GM18499 (cell line): ENCODE data around the gene CCNDBP1.
A peak's percentile ranks its signal among the peaks of the same experiment; 100 is the strongest.
"Not testable (repeated sequence)": the region's sequence is repeated elsewhere in the genome, so short reads cannot be mapped to it uniquely, and the experiment has no call there.

Experiments
- ATAC-seq: cut with Tn5 transposase; IDR thresholded peaks from one replicate; pipeline ENCODE4 v1.9.1; 2021; ENCODE audit warnings: moderate number of reproducible peaks; ENCODE audit not compliant: insufficient read depth, unreplicated experiment

Gene CCNDBP1, protein sequence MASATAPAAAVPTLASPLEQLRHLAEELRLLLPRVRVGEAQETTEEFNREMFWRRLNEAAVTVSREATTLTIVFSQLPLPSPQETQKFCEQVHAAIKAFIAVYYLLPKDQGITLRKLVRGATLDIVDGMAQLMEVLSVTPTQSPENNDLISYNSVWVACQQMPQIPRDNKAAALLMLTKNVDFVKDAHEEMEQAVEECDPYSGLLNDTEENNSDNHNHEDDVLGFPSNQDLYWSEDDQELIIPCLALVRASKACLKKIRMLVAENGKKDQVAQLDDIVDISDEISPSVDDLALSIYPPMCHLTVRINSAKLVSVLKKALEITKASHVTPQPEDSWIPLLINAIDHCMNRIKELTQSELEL

DNA sequence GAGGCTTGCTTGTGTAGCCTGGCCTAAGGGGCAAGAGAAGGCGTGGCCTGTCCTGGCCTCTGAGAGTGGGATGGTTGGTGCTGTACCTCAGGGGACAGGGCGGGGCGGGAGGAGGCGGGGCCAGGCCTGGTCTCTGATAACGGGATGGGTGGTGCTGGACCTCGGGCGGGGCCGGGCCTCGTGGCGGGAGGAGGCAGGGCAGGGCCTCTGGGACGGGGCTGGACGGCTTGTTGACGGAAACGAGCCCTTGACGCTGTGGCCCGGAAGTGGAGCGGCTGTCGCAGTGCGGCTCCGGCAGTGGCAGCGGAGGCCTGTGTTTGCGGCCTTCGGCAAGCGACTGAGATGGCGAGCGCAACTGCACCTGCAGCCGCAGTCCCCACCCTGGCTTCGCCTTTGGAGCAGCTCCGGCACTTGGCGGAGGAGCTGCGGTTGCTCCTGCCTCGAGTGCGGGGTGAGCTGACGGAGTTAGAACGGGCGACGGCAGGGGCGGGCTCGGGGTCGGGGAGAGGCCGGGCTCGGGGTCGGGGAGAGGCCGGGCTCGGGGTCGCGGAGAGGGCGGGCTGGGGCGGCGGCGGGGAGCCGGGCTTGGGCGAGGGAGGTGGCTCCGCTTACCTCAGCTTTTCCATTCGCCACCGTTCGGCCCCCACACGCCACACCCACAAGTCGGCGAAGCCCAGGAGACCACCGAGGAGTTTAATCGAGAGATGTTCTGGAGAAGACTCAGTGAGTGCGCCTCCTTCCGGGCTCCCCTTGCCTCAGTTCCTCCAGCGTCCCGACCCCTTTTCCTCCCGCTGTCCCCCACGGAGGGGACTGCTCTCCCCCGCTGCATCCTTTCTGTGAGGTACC is at the start of gene CCNDBP1:
Gene CCNDBP1 (plus strand): TSS at position 247 of the 846 bp plus-strand sequence. CDS start 96 bp downstream, at position 343.
- peak; percentile 51 for ATAC-seq

DNA sequence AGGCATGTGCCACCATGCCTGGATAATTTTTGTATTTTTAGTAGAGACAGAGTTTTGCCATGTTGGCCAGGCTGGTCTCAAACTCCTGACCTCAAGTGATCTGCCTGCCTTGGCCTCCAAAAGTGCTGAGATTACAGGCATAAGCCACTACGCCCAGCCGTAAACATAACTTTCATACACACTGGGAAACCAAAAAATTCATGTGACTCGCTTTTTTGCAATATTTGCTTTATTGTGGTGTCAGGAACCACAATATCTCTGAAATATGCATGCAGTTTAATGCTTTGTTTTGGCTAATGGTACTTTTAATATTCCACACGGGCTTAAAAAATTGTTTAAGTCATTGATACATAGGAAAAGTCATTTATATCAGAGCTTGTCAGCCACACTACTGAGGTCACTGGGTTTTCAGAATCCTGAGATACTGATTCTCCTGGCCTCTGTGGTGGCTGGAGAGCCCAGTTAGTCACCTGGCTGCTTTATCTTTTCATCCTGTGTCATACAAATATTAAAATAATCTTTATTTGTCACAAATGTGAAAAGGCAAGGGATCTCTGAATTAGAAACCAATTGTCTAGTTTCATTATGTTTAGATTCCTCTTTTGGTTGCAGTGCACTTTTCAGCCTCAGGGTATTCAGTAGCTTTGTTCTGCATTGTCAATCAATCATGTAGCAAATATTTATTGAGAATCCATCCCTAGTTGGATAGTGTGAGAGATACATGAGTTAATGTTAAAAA is 41.8 kb upstream of the CCNDBP1 start:
- no peak for ATAC-seq

DNA sequence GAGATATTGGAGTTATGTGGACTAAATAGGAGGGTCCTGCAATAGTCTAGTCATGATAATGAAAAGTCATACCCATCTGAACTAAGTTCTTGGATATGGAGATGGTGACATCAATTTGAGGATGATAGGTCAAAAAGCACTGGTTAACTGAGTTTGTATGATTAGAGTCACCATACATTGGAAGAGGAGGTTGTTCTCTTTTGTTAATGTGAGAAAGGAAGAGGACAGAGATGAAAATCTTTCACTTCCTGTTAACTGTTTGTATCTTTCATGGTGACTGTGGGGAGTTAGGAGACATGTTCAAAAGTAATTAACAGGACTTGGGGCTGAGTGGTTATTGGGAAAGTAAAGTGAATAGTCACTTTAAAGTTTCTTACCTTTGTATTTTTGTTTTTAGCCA is 40.7 kb upstream of the CCNDBP1 start:
- no peak for ATAC-seq

DNA sequence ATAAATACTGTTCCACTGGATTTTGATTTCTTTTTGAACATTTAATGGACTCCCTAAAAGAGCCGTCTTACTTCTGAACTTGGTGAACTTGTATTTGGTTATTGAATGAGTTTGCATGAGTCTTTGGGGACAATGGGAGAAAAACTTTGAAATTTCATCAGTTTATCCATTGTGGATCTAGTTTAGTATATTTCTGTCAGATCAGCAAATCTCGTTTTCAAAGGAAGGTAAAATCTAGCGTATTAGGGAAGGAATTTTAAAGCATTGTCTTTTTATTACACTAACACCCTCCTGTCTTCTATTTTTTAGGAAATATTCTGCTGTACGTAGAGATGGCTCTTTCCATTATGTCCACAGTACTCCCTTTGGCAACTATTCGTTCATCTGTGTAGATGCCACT is 39.0 kb upstream of the CCNDBP1 start:
- no peak for ATAC-seq

DNA sequence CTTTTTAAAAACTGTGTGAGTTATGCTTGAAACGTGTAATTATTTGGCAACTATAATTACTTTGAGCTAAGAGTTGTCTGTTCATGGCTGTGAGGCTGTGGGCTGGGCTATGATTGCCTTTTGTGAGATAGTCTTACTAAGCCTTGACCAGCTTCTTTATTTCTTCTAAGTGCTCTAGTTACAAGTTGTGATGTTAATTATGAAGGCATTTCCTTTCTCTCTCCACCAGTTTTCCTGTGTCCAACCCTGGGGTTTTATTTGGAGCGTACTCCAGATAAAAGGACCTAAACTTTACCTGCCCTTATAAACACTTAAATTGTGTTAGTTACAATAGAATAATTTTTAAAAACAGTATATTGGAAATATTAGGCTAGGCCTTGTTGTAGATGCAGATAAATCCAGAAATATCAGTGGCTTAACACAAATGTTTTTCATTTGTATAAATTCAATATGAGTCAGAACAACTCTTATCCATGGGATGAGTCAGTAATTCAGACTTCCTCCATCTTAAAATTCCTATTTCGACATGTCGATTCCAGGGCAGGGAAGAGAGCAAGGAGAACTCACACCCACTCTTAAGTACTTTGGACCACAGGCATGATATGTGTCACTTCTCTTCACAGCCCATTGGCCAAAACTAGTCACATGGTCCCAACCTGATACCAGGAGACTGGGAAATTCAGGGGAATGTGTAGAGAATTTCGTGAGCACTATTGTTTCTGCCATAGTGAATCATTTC is 34.8 kb upstream of the CCNDBP1 start:
- ATAC-seq = no peak

DNA sequence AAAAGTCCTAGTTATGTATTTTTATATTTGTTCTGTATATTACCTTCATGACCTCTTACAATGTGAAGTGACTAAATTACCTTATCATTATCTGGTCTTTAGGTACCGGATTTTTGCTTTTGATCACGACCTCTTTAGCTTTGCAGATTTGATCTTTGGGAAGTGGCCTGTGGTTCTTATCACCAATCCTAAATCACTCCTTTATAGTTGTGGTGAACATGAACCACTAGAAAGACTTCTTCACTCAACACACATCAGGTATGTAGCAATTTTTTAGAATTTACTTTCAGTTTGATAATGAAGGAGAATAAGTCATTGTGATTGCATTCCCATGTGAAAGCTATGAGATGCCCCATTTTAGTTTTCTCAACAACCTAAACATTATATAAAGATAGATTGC is 33.5 kb upstream of the CCNDBP1 start:
- ATAC-seq = no peak

DNA sequence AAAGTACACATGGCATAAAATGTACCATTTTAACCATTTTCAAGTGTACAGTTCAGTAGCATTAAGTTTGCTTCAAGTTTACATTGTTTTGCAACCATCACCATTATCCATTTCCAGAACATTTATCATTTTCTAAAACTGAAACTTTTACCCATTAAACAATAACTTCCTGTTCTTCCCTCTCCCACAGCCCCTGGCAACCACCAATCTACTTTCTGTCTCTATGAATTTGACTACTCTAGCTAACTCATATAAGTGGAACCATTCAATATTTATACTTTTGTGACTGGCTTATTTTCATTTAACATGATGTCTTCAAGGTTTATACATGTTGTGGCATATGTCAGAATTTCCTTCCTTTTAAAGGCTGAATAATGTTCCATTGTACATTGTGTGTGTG is 31.9 kb upstream of the CCNDBP1 start:
- ATAC-seq = no peak

DNA sequence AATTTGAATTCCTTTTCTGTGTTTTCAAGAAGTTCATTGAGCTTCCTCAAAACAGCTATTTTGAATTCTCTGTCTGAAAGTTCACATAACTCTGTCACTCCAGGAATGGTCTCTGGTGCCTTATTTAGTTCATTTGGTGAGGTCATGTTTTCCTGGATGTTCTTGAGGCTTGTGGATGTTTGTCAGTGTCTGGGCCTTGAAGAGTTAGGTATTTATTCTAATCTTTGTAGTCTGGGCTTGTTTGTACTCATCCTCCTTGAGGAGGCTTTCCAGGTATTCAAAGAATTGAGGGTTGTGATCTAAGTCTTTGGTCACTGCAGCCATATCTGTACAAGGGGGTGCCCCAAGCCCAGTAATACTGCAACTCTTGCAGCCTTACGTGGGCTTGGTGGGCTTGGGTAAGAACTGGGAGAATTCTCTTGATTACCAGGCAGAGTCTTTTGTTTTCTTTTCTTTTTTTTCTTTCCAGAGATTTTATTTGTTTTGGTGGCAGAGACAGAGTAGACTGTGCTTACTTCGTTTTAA is 19.3 kb upstream of the CCNDBP1 start:
- no peak for ATAC-seq

DNA sequence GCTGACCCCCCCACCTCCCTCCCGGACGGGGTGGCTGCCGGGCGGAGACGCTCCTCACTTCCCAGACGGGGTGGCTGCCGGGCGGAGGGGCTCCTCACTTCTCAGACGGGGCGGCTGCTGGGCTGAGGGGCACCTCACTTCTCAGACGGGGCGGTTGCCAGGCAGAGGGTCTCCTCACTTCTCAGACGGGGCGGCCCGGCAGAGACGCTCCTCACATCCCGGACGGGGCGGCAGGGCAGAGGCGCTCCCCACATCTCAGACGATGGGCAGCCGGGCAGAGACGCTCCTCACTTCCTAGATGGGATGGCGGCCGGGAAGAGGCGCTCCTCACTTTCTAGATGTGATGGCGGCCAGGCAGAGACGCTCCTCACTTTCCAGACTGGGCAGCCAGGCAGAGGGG is 17.9 kb upstream of the CCNDBP1 start:
- not testable (repeated sequence) for ATAC-seq

DNA sequence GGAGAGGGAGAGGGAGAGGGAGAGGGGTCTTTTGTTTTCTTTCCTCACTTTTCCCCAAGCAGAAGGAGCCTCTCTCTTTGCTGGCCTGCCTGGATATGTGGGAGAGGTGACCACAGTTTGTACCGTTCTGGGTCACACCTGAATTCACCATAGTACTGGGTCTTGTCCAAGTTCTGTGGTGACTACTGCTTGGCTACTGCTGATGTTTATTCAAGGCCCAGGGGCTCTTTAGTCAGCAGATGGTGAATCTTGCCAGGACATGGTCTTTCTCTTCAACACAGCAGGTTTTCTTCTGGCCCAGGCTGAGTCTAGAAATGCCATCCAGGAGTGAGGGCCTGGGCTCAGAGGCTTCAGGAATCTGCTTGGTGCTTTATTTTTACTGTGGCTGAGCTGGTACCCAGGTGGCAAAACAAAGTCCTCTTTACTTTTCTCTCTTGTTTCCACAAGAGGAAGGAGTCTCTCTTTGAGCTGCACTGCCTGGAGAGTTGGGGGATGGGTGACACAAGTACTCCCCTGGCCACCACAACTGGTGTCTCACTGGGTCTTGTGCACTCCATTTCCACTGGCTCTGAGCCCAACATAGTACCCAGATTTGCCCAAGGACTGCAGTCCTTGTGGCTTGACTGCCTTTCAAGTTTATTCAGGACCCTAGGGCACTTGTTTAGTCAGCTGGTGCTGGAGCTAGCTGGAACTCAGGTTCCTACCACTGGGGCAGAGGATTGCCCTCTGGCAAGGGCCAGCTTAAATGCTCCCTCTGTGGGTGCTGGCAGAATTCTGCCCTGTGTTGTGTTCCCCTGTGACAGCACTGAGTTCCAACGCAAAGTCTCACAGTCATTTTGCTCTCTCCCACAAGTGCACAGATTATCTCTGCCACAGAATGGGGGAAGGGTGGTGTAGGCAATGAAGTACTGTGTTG is 16.8 kb upstream of the CCNDBP1 start:
- ATAC-seq = no peak

DNA sequence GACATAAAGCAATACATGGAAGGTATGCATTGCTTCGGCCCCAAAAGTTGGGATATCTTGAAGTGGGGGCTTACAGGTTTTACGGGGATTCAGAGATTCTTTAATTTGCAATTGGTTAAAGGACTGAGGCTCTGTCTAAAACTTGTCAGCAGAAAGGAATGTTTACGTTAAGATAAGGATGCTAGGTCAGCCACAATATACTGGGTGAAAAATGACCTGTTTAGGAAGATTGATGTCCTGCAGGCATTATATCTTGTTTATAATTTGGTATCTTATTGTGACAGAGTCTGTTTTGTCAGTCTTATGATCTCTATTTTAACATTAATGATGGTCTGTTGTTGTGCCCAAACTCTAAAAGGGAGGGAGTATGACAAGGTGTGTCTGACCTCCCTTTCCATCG is 15.3 kb upstream of the CCNDBP1 start:
- ATAC-seq = no peak

DNA sequence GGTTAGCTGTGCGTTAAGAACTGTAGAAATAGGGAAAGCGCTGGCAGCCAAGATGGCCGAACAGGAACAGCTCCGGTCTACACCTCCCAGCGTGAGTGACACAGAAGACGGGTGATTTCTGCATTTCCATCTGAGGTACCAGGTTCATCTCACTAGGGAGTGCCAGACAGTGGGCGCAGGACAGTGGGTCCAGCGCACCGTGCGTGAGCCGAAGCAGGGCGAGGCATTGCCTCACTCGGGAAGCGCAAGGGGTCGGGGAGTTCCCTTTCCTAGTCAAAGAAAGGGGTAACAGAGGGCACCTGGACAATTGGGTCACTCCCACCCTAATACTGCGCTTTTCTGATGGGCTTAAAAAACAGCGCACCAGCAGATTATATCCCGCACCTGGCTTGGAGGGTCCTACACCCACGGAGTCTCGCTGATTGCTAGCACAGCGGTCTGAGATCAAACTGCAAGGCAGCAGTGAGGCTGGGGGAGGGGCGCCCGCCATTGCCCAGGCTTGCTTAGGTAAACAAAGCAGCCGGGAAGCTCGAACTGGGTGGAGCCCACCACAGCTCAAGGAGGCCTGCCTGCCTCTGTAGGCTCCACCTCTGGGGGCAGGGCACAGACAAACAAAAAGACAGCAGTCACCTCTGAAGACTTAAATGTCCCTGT is 9.4 kb upstream of the CCNDBP1 start:
- ATAC-seq = not testable (repeated sequence)

DNA sequence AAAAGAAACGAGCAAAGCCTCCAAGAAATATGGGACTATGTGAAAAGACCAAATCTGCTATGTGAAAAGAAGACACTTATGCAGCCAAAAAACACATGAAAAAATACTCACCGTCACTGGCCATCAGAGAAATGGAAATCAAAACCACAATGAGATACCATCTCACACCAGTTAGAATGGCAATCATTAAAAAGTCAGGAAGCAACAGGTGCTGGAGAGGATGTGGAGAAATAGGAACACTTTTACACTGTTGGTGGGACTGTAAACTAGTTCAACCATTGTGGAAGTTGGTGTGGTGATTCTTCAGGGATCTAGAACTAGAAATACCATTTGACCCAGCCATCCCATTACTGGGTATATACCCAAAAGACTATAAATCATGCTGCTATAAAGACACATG is 8.1 kb upstream of the CCNDBP1 start:
- ATAC-seq = not testable (repeated sequence)

DNA sequence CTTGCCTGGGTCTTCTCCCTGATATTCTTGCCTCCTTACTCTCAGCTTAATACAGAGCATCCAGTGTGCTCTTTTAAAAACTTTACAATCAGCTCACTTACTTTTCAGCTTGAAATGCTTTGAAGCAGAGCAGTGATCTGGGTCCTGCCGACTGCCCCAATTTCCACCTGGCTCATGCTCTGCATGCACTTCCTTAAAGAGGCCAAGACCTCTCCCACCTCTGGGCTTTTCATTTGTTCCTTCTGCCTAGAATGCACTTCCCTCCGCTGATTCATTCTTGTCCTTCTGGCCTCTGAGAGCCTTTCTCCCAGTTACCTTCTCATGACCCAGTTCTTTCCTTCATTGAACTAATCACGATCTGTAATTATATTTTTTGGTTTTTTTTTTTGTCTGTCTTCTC is 1.9 kb upstream of the CCNDBP1 start:
- no peak for ATAC-seq

DNA sequence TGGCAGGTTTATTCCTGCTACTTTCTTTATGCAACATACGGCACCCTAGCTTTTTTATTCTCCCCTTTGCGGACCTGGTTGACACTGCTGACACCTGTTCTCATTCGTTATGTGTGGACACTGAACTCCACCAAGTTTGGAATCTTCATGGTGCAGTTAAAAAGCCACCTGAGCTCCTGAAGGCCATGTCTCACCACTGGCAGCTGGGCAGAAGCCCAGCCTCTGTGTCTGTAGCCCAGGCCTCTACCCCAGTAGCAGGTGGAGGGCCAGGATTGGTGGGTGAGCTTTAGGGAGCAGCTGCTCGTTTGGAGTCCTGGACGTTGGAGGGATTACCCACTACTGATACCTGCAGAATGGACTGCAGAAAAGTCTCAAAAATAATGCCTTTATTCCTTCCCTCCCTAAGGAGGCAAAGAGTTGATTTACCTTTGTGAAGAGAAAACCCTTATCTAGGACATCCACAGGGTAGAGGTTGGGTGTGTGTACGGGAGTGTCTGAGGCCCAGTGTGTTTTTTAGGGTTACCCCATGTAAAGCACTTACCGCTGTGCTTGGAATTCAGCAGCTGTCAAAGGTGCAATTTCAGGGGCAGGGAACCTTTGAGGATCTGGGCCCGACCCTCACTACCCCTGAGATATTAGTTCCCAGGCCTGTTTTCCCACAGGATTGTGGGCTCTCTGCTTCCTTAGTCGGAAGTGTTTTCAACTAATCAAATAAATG is 637 bp upstream of the CCNDBP1 start:
- no peak for ATAC-seq

DNA sequence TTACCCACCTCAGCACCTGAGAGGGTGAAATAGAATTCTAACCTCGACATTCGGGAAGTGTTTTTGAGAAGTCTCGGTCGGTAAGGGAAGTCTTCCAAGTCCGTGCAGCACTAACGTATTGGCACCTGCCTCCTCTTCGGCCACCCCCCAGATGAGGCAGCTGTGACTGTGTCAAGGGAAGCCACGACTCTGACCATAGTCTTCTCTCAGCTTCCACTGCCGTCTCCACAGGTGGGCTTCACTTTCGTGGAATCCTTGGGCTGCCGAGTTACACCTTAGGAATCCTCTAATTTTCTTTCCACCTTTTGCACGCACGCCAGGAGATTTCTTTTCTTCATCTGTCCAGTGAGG is 775 bp downstream of the CCNDBP1 start:
- no peak for ATAC-seq

DNA sequence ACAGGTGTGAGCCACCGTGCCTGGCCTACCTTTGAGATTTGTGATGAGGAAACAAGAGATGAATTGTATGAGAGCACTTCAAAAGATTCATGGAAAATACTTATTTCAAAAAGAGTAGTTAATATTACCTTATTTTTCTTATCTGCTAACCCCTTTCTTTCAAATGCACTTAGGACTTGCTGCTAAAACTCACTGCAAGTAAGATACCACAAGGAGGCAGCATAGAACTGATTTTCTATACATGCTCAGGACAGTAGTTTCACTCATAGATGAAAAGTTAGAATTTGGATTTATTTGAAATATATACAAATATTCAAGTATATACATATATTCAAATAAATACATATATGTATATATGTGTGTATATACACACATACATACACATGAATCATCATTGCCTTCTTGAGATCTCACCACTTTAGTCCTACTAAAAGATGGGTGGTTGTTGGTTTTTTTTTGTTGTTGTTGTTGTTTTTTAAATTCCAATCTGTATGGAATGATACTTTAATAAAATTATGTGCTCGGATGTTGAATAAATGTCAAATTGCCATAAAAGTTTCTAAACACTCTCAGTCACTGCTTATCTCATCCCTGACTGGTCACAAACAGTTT is 2.4 kb downstream of the CCNDBP1 start:
- no peak for ATAC-seq

DNA sequence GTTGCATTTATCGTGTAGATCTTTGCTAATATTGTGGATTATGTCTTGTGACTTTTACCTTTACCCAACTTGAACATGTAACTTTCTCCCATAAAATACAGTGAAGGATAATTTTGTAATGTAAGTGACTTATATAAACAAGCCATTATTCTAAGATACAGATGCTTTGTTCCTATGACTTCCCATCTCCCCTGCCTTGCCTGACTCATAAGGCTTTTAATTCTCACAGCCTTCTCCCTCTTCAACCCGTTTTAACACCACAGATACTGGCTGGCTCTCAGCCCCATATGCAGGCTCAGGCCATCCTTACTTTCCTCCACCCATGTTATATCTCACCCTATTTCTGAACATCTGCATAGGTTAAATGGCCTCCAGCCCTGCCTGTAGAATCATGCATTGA is 4.1 kb downstream of the CCNDBP1 start:
- ATAC-seq = no peak
